CD4-positive, alpha-beta T cell (primary cell): ENCODE measurements around the gene C12orf76. TPM values are rescaled to one million over a fixed set of nuclear protein-coding genes. Genes with fewer than 3 reads are reported as not detected.
"Not testable (repeated sequence)": the region's sequence is repeated elsewhere in the genome, so short reads cannot be mapped to it uniquely, and the experiment has no call there.

Experiments used
- ATAC-seq: fragments of 200-7000 bp; cut with Tn5 transposase; one replicate; pipeline ENCODE4 v1.10.0; 2022; ENCODE audit warnings: mild to moderate bottlenecking; ENCODE audit not compliant: poor library complexity
- CTCF ChIA-PET: fragments of 350-600 bp; sonication (Branson Sonifier 250); formaldehyde crosslinking; loops from one replicate; lab custom pipeline; 2021; ENCODE audit warnings: antibody characterized with exemption, inconsistent platforms; lab: Charles Lee
- POLR2A ChIA-PET: fragments of 350-600 bp; sonication (Branson Sonifier 250); formaldehyde crosslinking; loops from one replicate; lab custom pipeline; 2021; ENCODE audit warnings: antibody characterized with exemption, inconsistent platforms; lab: Charles Lee
- DNase-seq, 14 experiments: peaks; one replicate each; pipeline ENCODE4 v3.0.0-alpha.2; 2013 to 2020; ENCODE audit warnings: mixed read lengths in 2 of 14
- H3K27ac ChIP-seq, 2 donors: one replicate each; pipeline versions ENCODE4 v1.5.1 to v1.7.0; 2013; ENCODE audit warnings: low read length in 2 of 2, low read depth in 1 of 2, mild to moderate bottlenecking in 1 of 2
- H3K27me3 ChIP-seq, 2 experiments: 1 replicate in 1 of 2; 2 replicates in 1 of 2; pipeline versions ENCODE4 v1.6.1 to v1.7.0; 2013; ENCODE audit warnings: low read length in 2 of 2, control low read depth in 1 of 2, mild to moderate bottlenecking in 1 of 2, moderate library complexity in 1 of 2; ENCODE audit not compliant: insufficient read depth in 2 of 2, control insufficient read depth in 1 of 2
- H3K36me3 ChIP-seq: one replicate; pipeline ENCODE4 v1.6.1; 2013; ENCODE audit warnings: low read length, control low read depth; ENCODE audit not compliant: insufficient read depth
- H3K4me1 ChIP-seq: one replicate; pipeline ENCODE4 v1.6.1; 2013; ENCODE audit warnings: low read length, control low read depth; ENCODE audit not compliant: insufficient read depth
- H3K4me3 ChIP-seq: one replicate; pipeline ENCODE4 v1.5.1; 2013; ENCODE audit warnings: mild to moderate bottlenecking, low read length, moderate library complexity
- H3K9me3 ChIP-seq, 2 experiments: 1 replicate in 1 of 2; 2 replicates in 1 of 2; pipeline versions ENCODE4 v1.6.1 to v1.7.0; 2013; ENCODE audit warnings: low read length in 2 of 2, mild to moderate bottlenecking in 2 of 2, control low read depth in 1 of 2, moderate library complexity in 1 of 2; ENCODE audit not compliant: control insufficient read depth in 1 of 2, insufficient read depth in 1 of 2
- H3K27ac Mint-ChIP-seq: one replicate; pipeline ENCODE4 v1.8.0; 2020; ENCODE audit warnings: mixed read lengths
- H3K27me3 Mint-ChIP-seq: one replicate; pipeline ENCODE4 v1.8.0; 2021; ENCODE audit warnings: mixed read lengths
- H3K36me3 Mint-ChIP-seq: one replicate; pipeline ENCODE4 v1.8.0; 2021; ENCODE audit warnings: low read depth, mixed read lengths
- H3K4me1 Mint-ChIP-seq: one replicate; pipeline ENCODE4 v1.8.0; 2021; ENCODE audit warnings: low read depth, mixed read lengths
- H3K4me3 Mint-ChIP-seq: one replicate; pipeline ENCODE4 v1.8.0; 2020; ENCODE audit warnings: mild to moderate bottlenecking, mixed read lengths
- H3K9me3 Mint-ChIP-seq: one replicate; pipeline ENCODE4 v1.8.0; 2020; ENCODE audit warnings: mixed read lengths
- CTCF ChIP-seq: fragments of 200-600 bp; IDR thresholded peaks from one replicate; pipeline ENCODE4 v1.8.0; 2022; ENCODE audit warnings: antibody characterized with exemption, mild to moderate bottlenecking
- intact Hi-C, 2 experiments: fragments of 100-400 bp; cut with DNase I in 1 of 2; cut with micrococcal nuclease in 1 of 2; formaldehyde crosslinking; loops; one replicate each; pipeline versions ENCODE4 v1.15.1 to v1.9.0; 2023 to 2025; cut with DNase I, micrococcal nuclease
- total RNA-seq, 174 experiments: library from RNA in 2 of 174; stranded (reverse) in 2 of 174; gene quantifications; one replicate each; pipeline ENCODE4 v1.2.3 and lab custom pipeline; 2021 to 2026

The C12orf76 gene
- total RNA-seq, 2 experiments from 2014 or later, result 9.8 to 12.6 TPM

DNA sequence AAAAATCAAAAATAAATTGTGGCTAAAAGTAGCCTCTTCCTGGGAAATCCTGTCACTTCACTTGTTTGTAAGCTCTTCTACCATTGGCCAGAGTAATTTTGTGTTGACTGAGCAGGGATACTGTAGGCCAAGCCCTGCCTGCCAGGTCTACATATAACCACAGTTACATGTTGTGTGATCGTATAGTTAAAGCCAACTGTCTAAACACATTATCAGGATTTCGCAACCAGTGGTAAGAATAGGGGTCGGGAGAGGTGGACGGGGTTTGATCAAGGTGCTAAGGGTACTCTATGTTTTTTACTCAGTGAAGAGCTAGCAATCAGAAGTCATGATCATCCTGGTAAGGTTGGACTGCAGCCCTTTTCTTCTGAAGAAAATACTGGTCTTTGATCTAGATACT, 35.7 kb downstream of the C12orf76 start:
- Mint-ChIP-seq H3K4me1 (peaks cover 62% of the 10 kb centered on the region), H3K27me3 (no peaks in the 10 kb centered on the region), H3K27ac (peak overlapping the region; percentile 89), H3K36me3 (peaks cover 63% of the 10 kb centered on the region), H3K4me3 (no peak overlapping the region), H3K9me3 (no peaks in the 10 kb centered on the region)
- no peak for TF ChIP-seq CTCF
- Histone ChIP-seq H3K36me3 (peaks cover 39% of the 10 kb centered on the region), H3K4me3 (no peak overlapping the region), H3K27ac (peak overlapping the region in 1 of 2 donors; percentile 57), H3K27me3 (no peaks in the 10 kb centered on the region), H3K4me1 (peaks cover 37% of the 10 kb centered on the region), H3K9me3 (no peaks in the 10 kb centered on the region)
- ATAC-seq (no peak), DNase-seq (no peak)
- intact Hi-C loops, result loop anchor here in 1 of 2 experiments (5.0 kb wide), 1 partner anchor 80 kb away; no protein-coding TSS in a partner anchor
- CTCF ChIA-PET, result no interaction called here
- POLR2A ChIA-PET, result no interaction called here

- peak in 4 of 14 experiments; percentile 8 to 64 (median 54) for DNase-seq
- Histone ChIP-seq H3K27me3 (no peaks in the 10 kb centered on the region), H3K27ac (peak overlapping the region in 1 of 2 donors; percentile 57), H3K36me3 (peaks cover 35% of the 10 kb centered on the region), H3K4me3 (no peak overlapping the region), H3K9me3 (no peaks in the 10 kb centered on the region), H3K4me1 (peaks cover 37% of the 10 kb centered on the region)
- no peak for TF ChIP-seq CTCF
- Mint-ChIP-seq H3K4me3 (peak overlapping the region; percentile 45), H3K4me1 (peaks cover 63% of the 10 kb centered on the region), H3K9me3 (no peaks in the 10 kb centered on the region), H3K27me3 (no peaks in the 10 kb centered on the region), H3K36me3 (peaks cover 58% of the 10 kb centered on the region), H3K27ac (peak overlapping the region; percentile 89)
- peak; percentile 70 for ATAC-seq
- CTCF ChIA-PET, result no interaction called here
- POLR2A ChIA-PET, result interaction anchor here (1.7 kb wide), 1 partner anchor 13 kb away, joined by 10 read pairs; the partner anchor contains the start of gene ANKRD13A
- intact Hi-C loops, result loop anchor here in 1 of 2 experiments (5.0 kb wide), 1 partner anchor 80 kb away; no protein-coding TSS in a partner anchor
These were observed 36.2 kb downstream of the C12orf76 start for GRCh38 chr12:110012137-110012536.

DNA sequence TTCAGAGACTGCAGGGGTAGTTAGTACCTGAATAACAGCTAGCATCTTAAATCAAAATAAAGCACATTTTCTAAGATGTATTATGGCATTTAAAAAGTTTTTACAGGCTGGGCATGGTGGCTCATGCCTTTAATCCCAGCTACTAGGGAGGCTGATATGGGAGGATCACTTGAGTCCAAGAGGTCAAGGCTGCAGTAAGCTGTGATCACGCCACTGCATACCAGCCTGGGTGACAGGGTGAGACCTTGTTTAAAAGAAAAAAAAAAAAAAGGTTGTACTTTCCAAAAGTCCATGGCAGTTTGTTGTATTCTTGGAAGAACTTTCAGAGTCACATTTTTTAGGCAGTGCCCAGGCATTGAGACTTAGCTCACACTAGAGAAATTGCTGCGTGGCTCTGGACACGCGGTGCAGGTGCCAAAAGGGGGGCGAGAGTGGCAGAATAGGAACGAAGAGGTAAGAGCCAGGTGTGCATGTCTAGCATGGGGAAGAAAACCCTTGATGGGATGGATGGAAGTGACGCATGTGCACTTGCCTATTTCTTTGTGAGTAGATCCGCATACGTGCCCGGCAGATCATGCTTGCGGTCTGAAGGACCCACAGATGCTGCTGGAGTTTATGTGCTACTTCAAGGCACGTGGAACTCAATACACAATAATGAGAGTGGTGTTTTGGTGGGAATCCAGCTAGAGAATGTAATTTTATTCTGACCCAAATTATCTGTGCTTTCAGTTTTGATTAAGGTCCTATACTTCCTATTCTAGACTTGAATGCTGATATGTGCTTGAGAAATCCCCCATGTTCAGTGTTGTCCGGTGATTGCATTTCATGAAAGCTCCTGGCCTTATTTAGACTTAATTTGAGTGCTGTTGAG, 37.2 kb downstream of the C12orf76 start:
- POLR2A ChIA-PET, result interaction anchor here (0.5 to 1.7 kb wide), 5 partner anchors 12 to 765 kb away, joined by 3 to 10 read pairs (median 6); partner anchors contain the start of gene ANKRD13A
- peak in 4 of 14 experiments; percentile 6 to 67 (median 52) for DNase-seq
- peak overlapping the region; percentile 3 for H3K4me3 Mint-ChIP-seq

GRCh38 chr12:110008681-110009398, 39.5 kb downstream of the C12orf76 start:
- Histone ChIP-seq H3K4me1 (peaks cover 45% of the 10 kb centered on the region), H3K36me3 (peaks cover 22% of the 10 kb centered on the region)
- CTCF ChIA-PET, ATAC-seq, H3K4me3 ChIP-seq, DNase-seq, intact Hi-C loops, H3K9me3 Mint-ChIP-seq, H3K27me3 ChIP-seq, H3K27me3 Mint-ChIP-seq, H3K9me3 ChIP-seq, POLR2A ChIA-PET, H3K27ac ChIP-seq: not testable (repeated sequence)
- peaks cover 52% of the 10 kb centered on the region for H3K36me3 Mint-ChIP-seq
- H3K27ac Mint-ChIP-seq, result peak overlapping the region; percentile 89
- peak overlapping the region; percentile 84 for H3K4me3 Mint-ChIP-seq
- peaks cover 76% of the 10 kb centered on the region for H3K4me1 Mint-ChIP-seq

More for the DNA sequence above, 37.2 kb downstream of the C12orf76 start:
- intact Hi-C loops, result loop anchor here in 1 of 2 experiments (5.0 kb wide), 1 partner anchor 79 kb away; no protein-coding TSS in a partner anchor
- Histone ChIP-seq H3K36me3 (peaks cover 25% of the 10 kb centered on the region), H3K27ac (peak overlapping the region in 1 of 2 donors; percentile 44), H3K9me3 (no peaks in the 10 kb centered on the region), H3K27me3 (no peaks in the 10 kb centered on the region), H3K4me1 (peaks cover 37% of the 10 kb centered on the region), H3K4me3 (peak overlapping the region; percentile 33)
- Mint-ChIP-seq H3K36me3 (peaks cover 60% of the 10 kb centered on the region), H3K27me3 (no peaks in the 10 kb centered on the region), H3K4me1 (peaks cover 74% of the 10 kb centered on the region), H3K9me3 (no peaks in the 10 kb centered on the region), H3K27ac (peak overlapping the region; percentile 89)
- no peak for TF ChIP-seq CTCF
- CTCF ChIA-PET, result no interaction called here
- ATAC-seq, result peak; percentile 47
